ENCODE results near the gene DMRTA1.
"Not testable (repeated sequence)": the region's sequence is repeated elsewhere in the genome, so short reads cannot be mapped to it uniquely, and the experiment has no call there.

Gene DMRTA1

GRCh38 chr9:22469928-22470544 is 23.4 kb downstream of the DMRTA1 start:
- FAIRE-seq, result no peak

- no peak for FAIRE-seq
These were observed 34.9 kb downstream of the DMRTA1 start for GRCh38 chr9:22481566-22481965.

- no peak for FAIRE-seq
These were observed 37.0 kb downstream of the DMRTA1 start for GRCh38 chr9:22483528-22484070.

GRCh38 chr9:22496197-22496596 is 49.6 kb downstream of the DMRTA1 start:
- FAIRE-seq, result not testable (repeated sequence)

Data from colon (tissue), 2 donors.